PC-9 (cell line): ENCODE results near the gene ZNF438. TPM values are rescaled to one million over a fixed set of nuclear protein-coding genes. Genes with fewer than 3 reads are reported as not detected.

Source experiments
- BruUV-seq: library from RNA; stranded (reverse); fragments of 400-500 nt; replicated peaks from 2 replicates; lab custom pipeline; 2021; lab: Mats Ljungman, UMichigan
- CTCF ChIA-PET: fragments of 300-600 bp; sonication (Branson Sonifier 250); formaldehyde crosslinking; loops from one replicate; lab custom pipeline; 2022; ENCODE audit warnings: antibody characterized with exemption; lab: Charles Lee
- POLR2A ChIA-PET: fragments of 300-600 bp; sonication (Branson Sonifier 250); formaldehyde crosslinking; loops from one replicate; lab custom pipeline; 2022; ENCODE audit warnings: antibody characterized with exemption; ENCODE audit not compliant: unreplicated experiment; lab: Charles Lee
- DNase-seq, 2 experiments: peaks; one replicate each; pipeline versions ENCODE4 v3.0.0 to v3.0.0-alpha.2; 2015 to 2022; ENCODE audit warnings: mixed read lengths in 1 of 2
- H2AFZ ChIP-seq: fragments of 200-600 bp; sonication (generic); 2 replicates; pipeline ENCODE4 v1.8.1; 2017; ENCODE audit warnings: antibody characterized with exemption
- H3F3A ChIP-seq: fragments of 200-600 bp; sonication (generic); 2 replicates; pipeline ENCODE4 v1.8.1; 2017; ENCODE audit warnings: antibody characterized with exemption, mild to moderate bottlenecking, low read depth; ENCODE audit not compliant: insufficient read depth
- H3K27ac ChIP-seq: fragments of 200-600 bp; sonication (generic); 2 replicates; pipeline ENCODE4 v1.6.1; 2016; ENCODE audit warnings: mixed run types
- H3K27me3 ChIP-seq: fragments of 200-600 bp; sonication (generic); 2 replicates; pipeline ENCODE4 v1.6.1; 2016; ENCODE audit warnings: low read depth, mixed run types; ENCODE audit not compliant: insufficient read depth
- H3K36me3 ChIP-seq: fragments of 200-600 bp; sonication (generic); 2 replicates; pipeline ENCODE4 v1.6.1; 2016; ENCODE audit warnings: low read depth, mixed run types
- H3K4me1 ChIP-seq: fragments of 200-600 bp; sonication (generic); replicated peaks from 2 replicates; pipeline ENCODE4 v1.6.1; 2016; ENCODE audit warnings: mixed run types; ENCODE audit not compliant: insufficient read depth
- H3K4me2 ChIP-seq: fragments of 200-600 bp; sonication (generic); 2 replicates; pipeline ENCODE4 v1.6.1; 2017; ENCODE audit warnings: mixed run types
- H3K4me3 ChIP-seq: fragments of 200-600 bp; sonication (generic); 2 replicates; pipeline ENCODE4 v1.6.1; 2016; ENCODE audit warnings: mixed run types
- H3K79me2 ChIP-seq: fragments of 200-600 bp; sonication (generic); 2 replicates; pipeline ENCODE4 v1.6.1; 2017; ENCODE audit warnings: low read depth, mixed run types
- H3K9me2 ChIP-seq: fragments of 200-600 bp; sonication (generic); 2 replicates; pipeline ENCODE4 v1.8.1; 2017; ENCODE audit warnings: mild to moderate bottlenecking; ENCODE audit not compliant: insufficient read depth
- H3K9me3 ChIP-seq: fragments of 200-600 bp; sonication (generic); 2 replicates; pipeline ENCODE4 v1.8.1; 2016; ENCODE audit warnings: low read depth; ENCODE audit not compliant: insufficient read depth
- H4K20me1 ChIP-seq: fragments of 200-600 bp; sonication (generic); 2 replicates; pipeline ENCODE4 v1.8.1; 2017; ENCODE audit not compliant: insufficient read depth
- CTCF ChIP-seq: fragments of 200-600 bp; sonication (generic); conservative IDR thresholded peaks from 2 replicates; pipeline ENCODE4 v1.6.1; 2017; ENCODE audit warnings: mixed run types, antibody characterized with exemption, mild to moderate bottlenecking, moderate library complexity
- EZH2 ChIP-seq: fragments of 200-600 bp; sonication (generic); IDR thresholded peaks from 2 replicates; pipeline ENCODE4 v1.8.0; 2017; ENCODE audit warnings: antibody characterized with exemption, low read depth
- intact Hi-C: fragments of 100-400 bp; cut with micrococcal nuclease; formaldehyde crosslinking; loops from one replicate; pipeline ENCODE4 v1.10.0; 2022; ENCODE audit not compliant: unreplicated experiment
- total RNA-seq: library from RNA; stranded (reverse); gene quantifications from 2 replicates; pipeline ENCODE4 v1.2.3, GENCODE V29; 2021

ZNF438 gene
- total RNA-seq, 1 experiment from 2014 or later: 4.7 TPM

GRCh38 chr10:30865141-30865926, 166.3 kb downstream of the ZNF438 start:
- Histone ChIP-seq H3F3A (peaks cover 8% of the 10 kb centered on the region; the same call in 1 of the 2 replicates), H3K79me2 (no peaks in the 10 kb centered on the region), H3K27me3 (no peaks in the 10 kb centered on the region), H3K4me2 (peak overlapping the region; percentile 55), H4K20me1 (no peaks in the 10 kb centered on the region), H3K4me3 (no peak overlapping the region), H3K9me2 (no peaks in the 10 kb centered on the region), H3K9me3 (no peaks in the 10 kb centered on the region), H2AFZ (no peak overlapping the region), H3K4me1 (peaks cover 29% of the 10 kb centered on the region), H3K27ac (peak overlapping the region; percentile 45), H3K36me3 (no peaks in the 10 kb centered on the region)
- POLR2A ChIA-PET: no interaction called here
- peak in 1 of 2 experiments; percentile 81 for DNase-seq
- TF ChIP-seq CTCF (no peak), EZH2 (no peak)
- no TSS peak for BruUV-seq
- CTCF ChIA-PET: no interaction called here
- intact Hi-C loops: no loop called here

- Histone ChIP-seq H3K9me2 (no peaks in the 10 kb centered on the region), H3K27me3 (no peaks in the 10 kb centered on the region), H4K20me1 (no peaks in the 10 kb centered on the region), H2AFZ (no peak overlapping the region), H3K9me3 (no peaks in the 10 kb centered on the region), H3K4me1 (peaks cover 29% of the 10 kb centered on the region), H3K79me2 (no peaks in the 10 kb centered on the region), H3K36me3 (no peaks in the 10 kb centered on the region), H3K4me2 (no peak overlapping the region), H3F3A (peaks cover 8% of the 10 kb centered on the region; the same call in 1 of the 2 replicates), H3K4me3 (no peak overlapping the region), H3K27ac (no peak overlapping the region)
- no peak for DNase-seq
- TF ChIP-seq EZH2 (no peak), CTCF (no peak)
- no TSS peak for BruUV-seq
- CTCF ChIA-PET: no interaction called here
- intact Hi-C loops: no loop called here
- POLR2A ChIA-PET: no interaction called here
Measured at GRCh38 chr10:30863516-30864210, 168.0 kb downstream of the ZNF438 start.

DNA sequence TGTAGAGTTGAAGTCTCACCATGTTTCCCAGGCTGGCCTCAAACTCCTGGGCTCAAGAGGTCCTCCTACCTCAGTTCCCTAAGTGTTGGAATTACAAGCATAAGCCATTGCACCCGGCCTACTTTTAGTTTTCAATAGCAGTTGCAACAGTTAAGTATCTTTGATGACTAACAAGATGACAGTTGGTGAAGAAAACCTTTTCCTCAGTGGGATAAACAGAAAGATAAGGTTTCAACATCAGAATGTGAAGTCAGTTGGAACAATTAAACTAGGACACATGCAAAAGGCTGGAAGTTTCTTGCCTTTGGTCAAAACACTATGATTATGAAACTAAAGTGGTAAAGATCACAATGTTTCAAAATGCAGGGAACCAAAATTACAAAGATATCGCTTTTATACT, 169.2 kb downstream of the ZNF438 start:
- POLR2A ChIA-PET: no interaction called here
- no peaks in the 10 kb centered on the region for H3K9me3 ChIP-seq
- no peaks in the 10 kb centered on the region for H3K79me2 ChIP-seq
- H3K4me1 ChIP-seq: peaks cover 29% of the 10 kb centered on the region
- no peak overlapping the region for H3K27ac ChIP-seq
- no TSS peak for BruUV-seq
- TF ChIP-seq EZH2: no peak
- no peak for TF ChIP-seq CTCF
- peak in 1 of 2 experiments; percentile 70 for DNase-seq
- CTCF ChIA-PET: no interaction called here
- peak overlapping the region; percentile 30 for H3K4me2 ChIP-seq
- no peaks in the 10 kb centered on the region for H4K20me1 ChIP-seq
- H3K9me2 ChIP-seq: no peaks in the 10 kb centered on the region
- H3K4me3 ChIP-seq: no peak overlapping the region
- H2AFZ ChIP-seq: no peak overlapping the region
- H3F3A ChIP-seq: peaks cover 8% of the 10 kb centered on the region; the same call in 1 of the 2 replicates
- no peaks in the 10 kb centered on the region for H3K27me3 ChIP-seq
- no peaks in the 10 kb centered on the region for H3K36me3 ChIP-seq
- intact Hi-C loops: no loop called here
